ENCODE results near the gene DENND10. TPM values are rescaled to one million over a fixed set of nuclear protein-coding genes. Genes with fewer than 3 reads are reported as not detected.

DENND10 gene, protein sequence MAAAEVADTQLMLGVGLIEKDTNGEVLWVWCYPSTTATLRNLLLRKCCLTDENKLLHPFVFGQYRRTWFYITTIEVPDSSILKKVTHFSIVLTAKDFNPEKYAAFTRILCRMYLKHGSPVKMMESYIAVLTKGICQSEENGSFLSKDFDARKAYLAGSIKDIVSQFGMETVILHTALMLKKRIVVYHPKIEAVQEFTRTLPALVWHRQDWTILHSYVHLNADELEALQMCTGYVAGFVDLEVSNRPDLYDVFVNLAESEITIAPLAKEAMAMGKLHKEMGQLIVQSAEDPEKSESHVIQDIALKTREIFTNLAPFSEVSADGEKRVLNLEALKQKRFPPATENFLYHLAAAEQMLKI
- total RNA-seq (2021) (41.2 and 55.2 TPM in 2 replicates), Bru-seq, nascent RNA (percentile 65 among the genes with signal in this experiment), BruChase-seq, experiment 1, labeled RNA remaining after a 2-hour chase (percentile 64 among the genes with signal in this experiment), BruChase-seq, experiment 2, labeled RNA remaining after a 6-hour chase (percentile 68 among the genes with signal in this experiment)
- long read RNA-seq, transcript FAM45A-201 (9 exons, 1,648 nt): major isoform, 38 of 112 reads
- long read RNA-seq, transcript FAM45A-204 (2 exons, 992 nt): minor isoform, 7 of 112 reads
- long read RNA-seq, partial matches to known transcripts: 4 of 112 reads
- long read RNA-seq, other reads (novel, unspliced or antisense): 63 of 112 reads

DNA sequence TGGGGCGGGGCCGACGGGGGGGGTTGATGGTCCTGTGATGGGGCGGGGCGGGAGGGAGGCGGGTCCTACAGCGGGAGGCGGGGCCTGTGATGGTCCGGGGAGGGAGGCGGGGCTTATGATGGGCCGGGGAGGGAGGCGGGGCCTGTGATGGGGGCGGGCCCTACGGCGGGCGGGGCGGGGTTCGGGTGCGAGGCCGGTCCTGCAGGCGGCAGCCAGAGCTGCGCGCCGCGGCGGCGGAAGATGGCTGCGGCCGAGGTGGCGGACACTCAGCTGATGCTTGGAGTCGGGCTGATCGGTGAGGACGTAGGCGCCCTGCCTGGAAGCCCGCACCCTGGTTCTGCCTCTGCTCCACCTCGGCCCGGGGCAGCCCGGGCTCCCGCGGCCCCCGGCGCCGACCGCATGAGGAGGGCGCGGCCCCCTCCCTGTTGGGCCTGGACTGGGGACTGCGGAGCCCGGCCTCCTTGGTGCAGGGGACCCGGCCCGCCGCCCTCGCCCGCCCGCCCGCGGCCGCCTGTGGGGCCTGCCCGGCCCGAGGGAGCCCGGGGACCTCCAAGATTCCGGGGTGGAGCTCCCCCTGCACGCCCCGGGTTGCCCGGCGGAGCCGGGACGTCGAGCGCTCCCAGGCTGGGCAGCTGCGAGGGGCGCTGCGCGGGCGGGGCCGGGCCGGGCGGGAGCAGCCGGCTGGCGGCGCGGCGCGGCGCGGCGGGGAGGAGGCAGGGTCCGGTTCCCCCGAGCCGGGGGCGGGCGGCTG is at the start of gene DENND10:
Gene DENND10 (plus strand): TSS at position 211 of the 751 bp plus-strand sequence. CDS start 30 bp downstream, at position 241.
- Histone ChIP-seq H3K27ac (ENCODE audit: low read depth, low read length, poor library complexity, severe bottlenecking) (peak within 1 kb of the TSS; percentile 67), H3K27me3 (replicated peaks; ENCODE audit: insufficient read depth, low read depth, low read length, poor library complexity) (no peaks in the 10 kb centered on the region), H3K4me1 (ENCODE audit: insufficient read depth, low read length, poor library complexity, severe bottlenecking) (peaks cover 7% of the 10 kb centered on the region), H3K4me3 (ENCODE audit: low read depth, low read length, poor library complexity, severe bottlenecking) (peak within 1 kb of the TSS; percentile 77), H3K9me3 (ENCODE audit: low read depth, low read length, poor library complexity, severe bottlenecking) (no peaks in the 10 kb centered on the region), H3K36me3 (ENCODE audit: insufficient read depth, low read length, poor library complexity, severe bottlenecking) (peaks cover 9% of the 10 kb centered on the region)
- TF ChIP-seq EZH2 (IDR thresholded peaks at IDR 0.05; ENCODE audit: borderline replicate concordance, low read depth, low read length, poor library complexity, severe bottlenecking): no peak
- TF ChIP-seq, protein P1, sequence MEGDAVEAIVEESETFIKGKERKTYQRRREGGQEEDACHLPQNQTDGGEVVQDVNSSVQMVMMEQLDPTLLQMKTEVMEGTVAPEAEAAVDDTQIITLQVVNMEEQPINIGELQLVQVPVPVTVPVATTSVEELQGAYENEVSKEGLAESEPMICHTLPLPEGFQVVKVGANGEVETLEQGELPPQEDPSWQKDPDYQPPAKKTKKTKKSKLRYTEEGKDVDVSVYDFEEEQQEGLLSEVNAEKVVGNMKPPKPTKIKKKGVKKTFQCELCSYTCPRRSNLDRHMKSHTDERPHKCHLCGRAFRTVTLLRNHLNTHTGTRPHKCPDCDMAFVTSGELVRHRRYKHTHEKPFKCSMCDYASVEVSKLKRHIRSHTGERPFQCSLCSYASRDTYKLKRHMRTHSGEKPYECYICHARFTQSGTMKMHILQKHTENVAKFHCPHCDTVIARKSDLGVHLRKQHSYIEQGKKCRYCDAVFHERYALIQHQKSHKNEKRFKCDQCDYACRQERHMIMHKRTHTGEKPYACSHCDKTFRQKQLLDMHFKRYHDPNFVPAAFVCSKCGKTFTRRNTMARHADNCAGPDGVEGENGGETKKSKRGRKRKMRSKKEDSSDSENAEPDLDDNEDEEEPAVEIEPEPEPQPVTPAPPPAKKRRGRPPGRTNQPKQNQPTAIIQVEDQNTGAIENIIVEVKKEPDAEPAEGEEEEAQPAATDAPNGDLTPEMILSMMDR (conservative IDR thresholded peaks at IDR 0.05; ENCODE audit: low read depth, low read length): no peak
- CTCF ChIA-PET: no interaction called here
- no TSS peak for BruUV-seq (replicated peaks)
- peak; percentile 79 for DNase-seq (ENCODE audit: low spot score)
- intact Hi-C loops (cut with micrococcal nuclease; ENCODE audit: unreplicated experiment): loop anchor here (1.0 kb wide), 1 partner anchor 24 kb away; the partner anchor contains the start of gene EIF3A
- POLR2A ChIA-PET (ENCODE audit: low non-redundant PET): no interaction called here

DNA sequence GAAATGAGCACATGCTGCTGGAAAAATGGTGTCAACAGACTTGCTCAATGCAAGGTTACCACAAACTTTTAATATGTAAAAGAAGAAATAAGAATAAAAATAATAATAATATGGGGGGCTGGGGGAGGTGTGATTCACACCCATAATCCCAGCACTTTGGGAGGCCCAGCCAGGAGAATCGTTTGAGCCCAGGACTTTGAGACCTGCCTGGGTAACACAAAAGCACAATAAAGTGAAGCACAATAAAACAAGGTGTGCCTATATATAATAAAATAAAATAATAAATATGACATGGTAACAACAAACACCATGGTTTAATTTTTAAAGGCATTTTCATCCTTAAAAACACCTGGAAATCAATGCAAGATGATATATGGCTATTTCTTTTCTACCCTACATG is 48.4 kb upstream of the DENND10 start:
- DNase-seq (ENCODE audit: low spot score): no peak
- no TSS peak for BruUV-seq (replicated peaks)
- Histone ChIP-seq H3K4me1 (ENCODE audit: insufficient read depth, low read length, poor library complexity, severe bottlenecking) (peaks cover 9% of the 10 kb centered on the region), H3K27ac (ENCODE audit: low read depth, low read length, poor library complexity, severe bottlenecking) (no peak overlapping the region), H3K9me3 (ENCODE audit: low read depth, low read length, poor library complexity, severe bottlenecking) (no peaks in the 10 kb centered on the region), H3K4me3 (ENCODE audit: low read depth, low read length, poor library complexity, severe bottlenecking) (no peak overlapping the region), H3K36me3 (ENCODE audit: insufficient read depth, low read length, poor library complexity, severe bottlenecking) (peaks cover 100% of the 10 kb centered on the region), H3K27me3 (replicated peaks; ENCODE audit: insufficient read depth, low read depth, low read length, poor library complexity) (no peaks in the 10 kb centered on the region)
- TF ChIP-seq EZH2 (IDR thresholded peaks at IDR 0.05; ENCODE audit: borderline replicate concordance, low read depth, low read length, poor library complexity, severe bottlenecking): no peak
- TF ChIP-seq, protein P1 (conservative IDR thresholded peaks at IDR 0.05; ENCODE audit: low read depth, low read length): no peak
- intact Hi-C loops (cut with micrococcal nuclease; ENCODE audit: unreplicated experiment): no loop called here
- ChIA-PET POLR2A (ENCODE audit: low non-redundant PET) (no interaction called here), CTCF (no interaction called here)

DNA sequence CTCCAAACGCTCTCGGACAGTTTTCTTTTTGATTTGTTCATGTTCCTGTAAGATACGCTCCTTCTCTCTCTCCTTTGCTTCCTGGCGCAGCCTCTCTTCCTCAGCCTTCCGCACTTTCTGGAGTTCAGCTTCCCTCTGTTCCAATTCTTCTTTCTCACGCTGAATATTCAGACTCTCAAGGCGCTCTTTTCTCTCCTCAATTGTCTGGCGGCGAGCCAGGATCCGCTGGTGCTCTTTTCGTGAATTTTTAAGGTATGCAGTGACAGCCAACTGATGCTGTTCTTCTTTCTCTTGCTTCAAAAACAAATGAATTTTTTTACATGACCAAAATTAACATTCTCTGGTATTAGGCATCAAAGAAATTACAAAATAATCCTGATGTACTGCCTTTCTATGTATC is 45.9 kb upstream of the DENND10 start:
- Histone ChIP-seq H3K9me3 (ENCODE audit: low read depth, low read length, poor library complexity, severe bottlenecking) (no peaks in the 10 kb centered on the region), H3K36me3 (ENCODE audit: insufficient read depth, low read length, poor library complexity, severe bottlenecking) (peaks cover 100% of the 10 kb centered on the region), H3K27ac (ENCODE audit: low read depth, low read length, poor library complexity, severe bottlenecking) (no peak overlapping the region), H3K4me3 (ENCODE audit: low read depth, low read length, poor library complexity, severe bottlenecking) (no peak overlapping the region), H3K27me3 (replicated peaks; ENCODE audit: insufficient read depth, low read depth, low read length, poor library complexity) (no peaks in the 10 kb centered on the region), H3K4me1 (ENCODE audit: insufficient read depth, low read length, poor library complexity, severe bottlenecking) (peaks cover 17% of the 10 kb centered on the region)
- no peak for DNase-seq (ENCODE audit: low spot score)
- intact Hi-C loops (cut with micrococcal nuclease; ENCODE audit: unreplicated experiment): no loop called here
- TF ChIP-seq, protein P1 (conservative IDR thresholded peaks at IDR 0.05; ENCODE audit: low read depth, low read length): no peak
- no peak for TF ChIP-seq EZH2 (IDR thresholded peaks at IDR 0.05; ENCODE audit: borderline replicate concordance, low read depth, low read length, poor library complexity, severe bottlenecking)
- no TSS peak for BruUV-seq (replicated peaks)
- CTCF ChIA-PET: no interaction called here
- POLR2A ChIA-PET (ENCODE audit: low non-redundant PET): no interaction called here
